GM15510 (cell line): ENCODE measurements around the gene BTBD9.

Experiments used
- POLR2A ChIP-seq: IDR thresholded peaks from 3 replicates; pipeline ENCODE4 v1.6.1; 2011; ENCODE audit warnings: borderline replicate concordance; ENCODE audit not compliant: insufficient read length; ENCODE audit errors: extremely low read depth

BTBD9 gene

GRCh38 chr6:38518511-38519304 is 121.0 kb downstream of the BTBD9 start:
- TF ChIP-seq POLR2A = no peak

GRCh38 chr6:38517005-38517404 is 122.7 kb downstream of the BTBD9 start:
- no peak for TF ChIP-seq POLR2A

- TF ChIP-seq POLR2A = no peak
Measured at GRCh38 chr6:38514399-38514798, 125.3 kb downstream of the BTBD9 start.

GRCh38 chr6:38512211-38512610 is 127.5 kb downstream of the BTBD9 start:
- no peak for TF ChIP-seq POLR2A

GRCh38 chr6:38510205-38510604 is 129.5 kb downstream of the BTBD9 start:
- TF ChIP-seq POLR2A = no peak

GRCh38 chr6:38509713-38510112 is 130.0 kb downstream of the BTBD9 start:
- no peak for TF ChIP-seq POLR2A

- no peak for TF ChIP-seq POLR2A
Measured at GRCh38 chr6:38508894-38509293, 130.8 kb downstream of the BTBD9 start.

- no peak for TF ChIP-seq POLR2A
Measured at GRCh38 chr6:38508286-38508685, 131.4 kb downstream of the BTBD9 start.

- no peak for TF ChIP-seq POLR2A
Measured at GRCh38 chr6:38507173-38507572, 132.6 kb downstream of the BTBD9 start.

GRCh38 chr6:38505826-38506225 is 133.9 kb downstream of the BTBD9 start:
- TF ChIP-seq POLR2A = no peak

- no peak for TF ChIP-seq POLR2A
Measured at GRCh38 chr6:38504996-38505395, 134.7 kb downstream of the BTBD9 start.

GRCh38 chr6:38503960-38504682 is 135.6 kb downstream of the BTBD9 start:
- no peak for TF ChIP-seq POLR2A

GRCh38 chr6:38503032-38503773 is 136.5 kb downstream of the BTBD9 start:
- TF ChIP-seq POLR2A = no peak

- TF ChIP-seq POLR2A = no peak
Measured at GRCh38 chr6:38502423-38502822, 137.3 kb downstream of the BTBD9 start.

GRCh38 chr6:38501931-38502330 is 137.8 kb downstream of the BTBD9 start:
- TF ChIP-seq POLR2A = no peak
